ENCODE results near the gene PYROXD2.
"Not testable (repeated sequence)": the region's sequence is repeated elsewhere in the genome, so short reads cannot be mapped to it uniquely, and the experiment has no call there.

The PYROXD2 gene

DNA sequence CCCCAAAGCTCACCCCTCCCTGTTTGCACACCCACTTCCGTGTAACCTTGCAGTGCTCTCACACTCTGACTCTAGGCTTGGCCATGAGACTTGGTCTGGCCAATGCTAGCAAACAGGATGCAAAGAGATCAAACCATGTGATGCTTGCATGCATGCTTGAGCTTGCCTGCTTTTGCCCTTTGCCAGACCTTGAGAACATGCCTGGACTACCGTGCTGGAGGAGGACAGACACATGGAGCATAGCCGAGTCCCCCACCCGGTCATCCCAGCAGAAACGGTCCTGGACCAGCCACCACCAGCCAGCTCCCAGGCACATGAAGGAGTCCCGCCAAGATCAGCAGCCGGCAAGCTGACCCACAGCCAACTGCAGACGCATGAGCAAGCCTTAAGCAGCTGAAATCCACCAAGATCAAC lies 23.4 kb downstream of the PYROXD2 start:
- TF ChIP-seq, protein P1, sequence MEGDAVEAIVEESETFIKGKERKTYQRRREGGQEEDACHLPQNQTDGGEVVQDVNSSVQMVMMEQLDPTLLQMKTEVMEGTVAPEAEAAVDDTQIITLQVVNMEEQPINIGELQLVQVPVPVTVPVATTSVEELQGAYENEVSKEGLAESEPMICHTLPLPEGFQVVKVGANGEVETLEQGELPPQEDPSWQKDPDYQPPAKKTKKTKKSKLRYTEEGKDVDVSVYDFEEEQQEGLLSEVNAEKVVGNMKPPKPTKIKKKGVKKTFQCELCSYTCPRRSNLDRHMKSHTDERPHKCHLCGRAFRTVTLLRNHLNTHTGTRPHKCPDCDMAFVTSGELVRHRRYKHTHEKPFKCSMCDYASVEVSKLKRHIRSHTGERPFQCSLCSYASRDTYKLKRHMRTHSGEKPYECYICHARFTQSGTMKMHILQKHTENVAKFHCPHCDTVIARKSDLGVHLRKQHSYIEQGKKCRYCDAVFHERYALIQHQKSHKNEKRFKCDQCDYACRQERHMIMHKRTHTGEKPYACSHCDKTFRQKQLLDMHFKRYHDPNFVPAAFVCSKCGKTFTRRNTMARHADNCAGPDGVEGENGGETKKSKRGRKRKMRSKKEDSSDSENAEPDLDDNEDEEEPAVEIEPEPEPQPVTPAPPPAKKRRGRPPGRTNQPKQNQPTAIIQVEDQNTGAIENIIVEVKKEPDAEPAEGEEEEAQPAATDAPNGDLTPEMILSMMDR (conservative IDR thresholded peaks at IDR 0.05; ENCODE audit: low read depth, low read length), result no peak
- DNase-seq (ENCODE audit: low read depth), result no peak
- no peak overlapping the region for H3K4me3 ChIP-seq (ENCODE audit: low read depth, low read length)

DNA sequence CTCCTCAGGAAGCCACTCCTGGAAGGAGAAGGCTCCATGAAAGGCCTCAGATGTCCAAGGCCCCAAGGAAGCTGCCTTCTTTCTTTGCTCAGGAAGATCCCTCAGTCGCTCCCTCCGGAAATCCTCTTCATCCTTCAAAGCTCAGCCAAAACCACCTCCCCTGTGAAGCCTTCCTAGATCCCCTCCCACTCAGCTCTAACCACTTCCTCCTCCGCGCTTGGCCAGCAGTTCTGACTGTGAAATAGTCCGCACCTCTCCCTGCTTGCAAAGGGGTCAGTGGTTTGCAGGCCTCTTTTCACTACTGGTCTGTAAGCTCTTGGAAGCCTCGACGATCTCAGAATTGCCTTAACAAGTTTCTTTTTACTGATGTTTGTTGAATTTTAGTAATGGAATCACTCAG lies 23.9 kb downstream of the PYROXD2 start:
- no peak overlapping the region for H3K4me3 ChIP-seq (ENCODE audit: low read depth, low read length)
- TF ChIP-seq, protein P1 (conservative IDR thresholded peaks at IDR 0.05; ENCODE audit: low read depth, low read length), result no peak

GRCh38 chr10:98390406-98390805 lies 24.6 kb downstream of the PYROXD2 start:
- DNase-seq (ENCODE audit: low read depth), result no peak
- TF ChIP-seq, protein P1 (conservative IDR thresholded peaks at IDR 0.05; ENCODE audit: low read depth, low read length), result no peak
- H3K4me3 ChIP-seq (ENCODE audit: low read depth, low read length), result no peak overlapping the region

More for the DNA sequence above, 23.9 kb downstream of the PYROXD2 start:
- no peak for DNase-seq (ENCODE audit: low read depth)

- TF ChIP-seq, protein P1 (conservative IDR thresholded peaks at IDR 0.05; ENCODE audit: low read depth, low read length), result no peak
- no peak for DNase-seq (ENCODE audit: low read depth)
- no peak overlapping the region for H3K4me3 ChIP-seq (ENCODE audit: low read depth, low read length)
These were observed 25.6 kb downstream of the PYROXD2 start for GRCh38 chr10:98389398-98389797.

DNA sequence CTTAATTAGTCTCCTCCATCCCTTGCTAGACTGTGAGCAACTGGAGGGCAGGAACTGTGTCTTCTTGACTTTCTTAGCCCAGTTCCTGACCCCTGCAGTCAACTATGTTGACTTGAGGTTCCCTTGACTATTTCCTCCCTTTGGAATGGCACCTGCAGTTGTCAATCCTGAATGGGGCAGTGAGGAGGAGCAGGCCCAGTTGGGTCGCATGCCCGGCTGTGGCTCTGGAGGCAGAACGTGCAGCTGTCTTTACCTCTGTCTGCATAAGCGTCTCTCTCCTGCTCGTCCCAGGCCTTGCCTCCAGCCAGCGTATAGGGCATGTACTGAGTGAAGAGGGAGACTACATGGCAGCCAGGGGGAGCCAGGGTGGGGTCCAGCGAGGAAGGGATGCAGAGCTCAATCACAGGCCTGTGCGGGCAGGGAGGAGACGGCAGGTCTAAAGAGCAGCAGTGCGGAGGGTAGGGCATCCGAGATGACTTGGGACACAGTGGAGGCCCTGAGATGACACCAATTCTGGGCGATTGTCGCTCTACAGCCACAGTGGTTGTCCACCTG lies 26.8 kb downstream of the PYROXD2 start:
- H3K4me3 ChIP-seq (ENCODE audit: low read depth, low read length), result no peak overlapping the region
- TF ChIP-seq, protein P1 (conservative IDR thresholded peaks at IDR 0.05; ENCODE audit: low read depth, low read length), result peak; percentile 24

GRCh38 chr10:98384531-98385133 lies 30.4 kb downstream of the PYROXD2 start:
- no peak overlapping the region for H3K4me3 ChIP-seq (ENCODE audit: low read depth, low read length)
- TF ChIP-seq, protein P1 (conservative IDR thresholded peaks at IDR 0.05; ENCODE audit: low read depth, low read length), result no peak
- no peak for DNase-seq (ENCODE audit: low read depth)

More for the DNA sequence above, 26.8 kb downstream of the PYROXD2 start:
- DNase-seq (ENCODE audit: low read depth), result no peak

- DNase-seq (ENCODE audit: low read depth), result no peak
- H3K4me3 ChIP-seq (ENCODE audit: low read depth, low read length), result no peak overlapping the region
- TF ChIP-seq, protein P1 (conservative IDR thresholded peaks at IDR 0.05; ENCODE audit: low read depth, low read length), result no peak
These were observed 31.1 kb downstream of the PYROXD2 start for GRCh38 chr10:98383869-98384268.

DNA sequence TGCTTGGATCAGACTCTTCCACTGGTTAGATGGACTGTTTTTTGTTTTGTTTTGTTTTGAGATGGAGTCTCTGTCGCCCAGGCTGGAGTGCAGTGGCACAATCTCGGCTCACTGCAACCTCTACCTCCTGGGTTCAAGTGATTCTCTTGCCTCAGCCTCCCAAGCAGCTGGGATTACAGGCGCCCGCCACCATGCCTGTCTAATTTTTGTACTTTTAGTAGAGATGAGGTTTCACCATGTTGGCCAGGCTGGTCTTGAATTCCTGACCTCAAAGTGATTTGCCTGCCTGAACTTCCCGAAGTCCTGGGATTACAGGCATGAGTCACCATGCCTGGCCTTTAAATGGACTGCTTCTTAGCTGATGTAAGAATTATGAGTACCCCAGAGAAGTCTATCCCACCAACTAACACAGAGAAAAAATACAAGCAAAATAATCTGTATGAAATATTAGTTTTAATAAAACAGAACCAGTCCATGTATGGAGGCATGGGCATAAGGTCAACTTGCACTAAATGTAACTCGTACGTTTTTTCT lies 31.8 kb downstream of the PYROXD2 start:
- not testable (repeated sequence) for H3K4me3 ChIP-seq (ENCODE audit: low read depth, low read length)
- DNase-seq (ENCODE audit: low read depth), result peak; percentile 63

All from choroid plexus epithelial cell (primary cell).